Esophagus muscularis mucosa (tissue), 4 donors: Measurements from ENCODE around the gene ZNF768. TPM values are rescaled to one million over a fixed set of nuclear protein-coding genes. Genes with fewer than 3 reads are reported as not detected.

Experiments used
- DNase-seq: peaks from one replicate; pipeline ENCODE4 v3.0.0-alpha.2; 2017; ENCODE audit errors: extremely low spot score
- H3K27ac ChIP-seq, 4 donors: fragments of 200-600 bp; sonication (generic); replicated peaks in 1 of 4; 1 replicate in 3 of 4; 2 replicates in 1 of 4; pipeline ENCODE4 v1.5.1; 2016 to 2019; ENCODE audit warnings: mild to moderate bottlenecking in 1 of 4
- H3K27me3 ChIP-seq, 4 donors: fragments of 200-600 bp; sonication (generic); one replicate each; pipeline versions ENCODE4 v1.5.1 to v1.6.0; 2016 to 2019
- H3K36me3 ChIP-seq, 4 donors: fragments of 200-600 bp; sonication (generic); one replicate each; pipeline ENCODE4 v1.5.1; 2016 to 2019
- H3K4me1 ChIP-seq, 4 donors: fragments of 200-600 bp; sonication (generic); one replicate each; pipeline ENCODE4 v1.5.1; 2016 to 2019
- H3K4me3 ChIP-seq, 4 donors: fragments of 200-600 bp; sonication (generic); 1 replicate in 2 of 4; 2 replicates in 2 of 4; pipeline ENCODE4 v1.5.1; 2016 to 2019; ENCODE audit warnings: mild to moderate bottlenecking in 4 of 4, moderate library complexity in 1 of 4
- H3K9me3 ChIP-seq, 4 donors: fragments of 200-600 bp; sonication (generic); 1 replicate in 3 of 4; 2 replicates in 1 of 4; pipeline ENCODE4 v1.5.1; 2016 to 2019
- CTCF ChIP-seq, 3 experiments: fragments of 200-600 bp in 2 of 3; fragments of 450-650 bp in 1 of 3; sonication (generic) in 2 of 3; IDR thresholded peaks; one replicate each; pipeline ENCODE4 v1.5.1; 2017 to 2019; ENCODE audit warnings: antibody characterized with exemption in 3 of 3, mild to moderate bottlenecking in 2 of 3, moderate library complexity in 1 of 3
- EP300 ChIP-seq: sonication (generic); formaldehyde crosslinking; IDR thresholded peaks from one replicate; pipeline ENCODE4 v1.6.1; 2017; ENCODE audit warnings: antibody characterized with exemption
- POLR2A ChIP-seq: fragments of 450-650 bp; IDR thresholded peaks from one replicate; pipeline ENCODE4 v1.6.1; 2017; ENCODE audit warnings: antibody characterized with exemption, moderate library complexity, mild to moderate bottlenecking, low read depth
- POLR2AphosphoS5 ChIP-seq, 2 donors: sonication (generic); formaldehyde crosslinking; IDR thresholded peaks; one replicate each; pipeline ENCODE4 v1.6.1; 2017; ENCODE audit warnings: antibody characterized with exemption in 2 of 2
- WGBS: methylation state at CpG from one replicate; pipeline ENCODE4 v1.1.5; 2018; 5-methylcytosine and 5-hydroxymethylcytosine counted together
- intact Hi-C: fragments of 100-400 bp; cut with DNase I; formaldehyde crosslinking; loops from one replicate; pipeline ENCODE4 v1.15.1; 2023
- total RNA-seq, 4 donors: library from RNA; depleted of rRNA; stranded (reverse); fragments of >200 nt; gene quantifications; one replicate each; pipeline versions ENCODE4 v1.1.0 to v1.2.1, GENCODE V29; 2016

Gene ZNF768
- total RNA-seq, 4 donors from 2014 or later: 46.9 to 91.5 (median 64.0) TPM

GRCh38 chr16:30494709-30495108 is 31.7 kb downstream of the ZNF768 start:
- no peak for TF ChIP-seq EP300
- 67% methylated on average over 11 of the region's 12 CpGs for WGBS
- peaks cover 0 to 23% (median 0%) of the 10 kb centered on the region in 4 donors for H3K27me3 ChIP-seq
- intact Hi-C loops: no loop called here
- no peaks in the 10 kb centered on the region for H3K36me3 ChIP-seq
- no peak overlapping the region for H3K27ac ChIP-seq
- DNase-seq: no peak
- H3K4me3 ChIP-seq: no peak overlapping the region
- no peaks in the 10 kb centered on the region for H3K9me3 ChIP-seq
- H3K4me1 ChIP-seq: no peaks in the 10 kb centered on the region

- Histone ChIP-seq H3K27me3 (peaks cover 0 to 23% (median 0%) of the 10 kb centered on the region in 4 donors), H3K27ac (no peak overlapping the region), H3K4me1 (no peaks in the 10 kb centered on the region), H3K9me3 (no peaks in the 10 kb centered on the region), H3K36me3 (no peaks in the 10 kb centered on the region), H3K4me3 (no peak overlapping the region)
- 69% methylated on average over 11 of the region's 11 CpGs for WGBS
- TF ChIP-seq EP300 (no peak), CTCF (IDR thresholded peaks at IDR 0.05) (no peak), POLR2A (no peak), POLR2AphosphoS5 (IDR thresholded peaks at IDR 0.05) (no peak)
- DNase-seq: no peak
- intact Hi-C loops: no loop called here
Measured at GRCh38 chr16:30493941-30494488, 32.4 kb downstream of the ZNF768 start.

- DNase-seq: no peak
- no peak for TF ChIP-seq POLR2AphosphoS5 (IDR thresholded peaks at IDR 0.05)
- no peak for TF ChIP-seq EP300
- no peak for TF ChIP-seq POLR2A
- no peak for TF ChIP-seq CTCF (IDR thresholded peaks at IDR 0.05)
- WGBS: 41% methylated on average over 6 of the region's 6 CpGs
- H3K4me3 ChIP-seq: no peak overlapping the region
- H3K4me1 ChIP-seq: no peaks in the 10 kb centered on the region
- H3K9me3 ChIP-seq: no peaks in the 10 kb centered on the region
- intact Hi-C loops: no loop called here
- H3K27ac ChIP-seq: no peak overlapping the region
- peaks cover 0 to 29% (median 0%) of the 10 kb centered on the region in 4 donors for H3K27me3 ChIP-seq
- H3K36me3 ChIP-seq: no peaks in the 10 kb centered on the region
Measured at GRCh38 chr16:30491744-30492308, 34.5 kb downstream of the ZNF768 start.

GRCh38 chr16:30491229-30491628 is 35.1 kb downstream of the ZNF768 start:
- H3K27ac ChIP-seq: no peak overlapping the region
- 84% methylated on average over 4 of the region's 4 CpGs for WGBS
- TF ChIP-seq POLR2AphosphoS5 (IDR thresholded peaks at IDR 0.05) (no peak), POLR2A (no peak), EP300 (no peak), CTCF (IDR thresholded peaks at IDR 0.05) (no peak)
- no peak for DNase-seq
- no peaks in the 10 kb centered on the region for H3K4me1 ChIP-seq
- H3K36me3 ChIP-seq: no peaks in the 10 kb centered on the region
- peaks cover 0 to 25% (median 0%) of the 10 kb centered on the region in 4 donors for H3K27me3 ChIP-seq
- intact Hi-C loops: no loop called here
- H3K9me3 ChIP-seq: no peaks in the 10 kb centered on the region
- H3K4me3 ChIP-seq: no peak overlapping the region

GRCh38 chr16:30490210-30490609 is 36.2 kb downstream of the ZNF768 start:
- Histone ChIP-seq H3K4me3 (no peak overlapping the region), H3K9me3 (no peaks in the 10 kb centered on the region), H3K36me3 (no peaks in the 10 kb centered on the region), H3K27me3 (peaks cover 0 to 15% (median 0%) of the 10 kb centered on the region in 4 donors), H3K27ac (no peak overlapping the region), H3K4me1 (no peaks in the 10 kb centered on the region)
- no peak for DNase-seq
- no peak for TF ChIP-seq POLR2A
- TF ChIP-seq EP300: no peak
- no peak for TF ChIP-seq POLR2AphosphoS5 (IDR thresholded peaks at IDR 0.05)
- no peak for TF ChIP-seq CTCF (IDR thresholded peaks at IDR 0.05)
- WGBS: 79% methylated on average over 6 of the region's 6 CpGs
- intact Hi-C loops: no loop called here
